GM23248 (cell line): ENCODE data around the gene MYH6.

Experiments
- EZH2 ChIP-seq: fragments of 200-600 bp; sonication (generic); IDR thresholded peaks from 2 replicates; pipeline ENCODE4 v1.6.1; 2018; ENCODE audit warnings: antibody characterized with exemption, mild to moderate bottlenecking; ENCODE audit not compliant: insufficient read depth, poor library complexity, severe bottlenecking
- EZH2phosphoT487 ChIP-seq: fragments of 200-600 bp; sonication (generic); IDR thresholded peaks from 2 replicates; pipeline ENCODE4 v1.6.1; 2018; ENCODE audit warnings: antibody characterized with exemption, moderate library complexity, mild to moderate bottlenecking, low read depth; ENCODE audit not compliant: insufficient read depth

DNA sequence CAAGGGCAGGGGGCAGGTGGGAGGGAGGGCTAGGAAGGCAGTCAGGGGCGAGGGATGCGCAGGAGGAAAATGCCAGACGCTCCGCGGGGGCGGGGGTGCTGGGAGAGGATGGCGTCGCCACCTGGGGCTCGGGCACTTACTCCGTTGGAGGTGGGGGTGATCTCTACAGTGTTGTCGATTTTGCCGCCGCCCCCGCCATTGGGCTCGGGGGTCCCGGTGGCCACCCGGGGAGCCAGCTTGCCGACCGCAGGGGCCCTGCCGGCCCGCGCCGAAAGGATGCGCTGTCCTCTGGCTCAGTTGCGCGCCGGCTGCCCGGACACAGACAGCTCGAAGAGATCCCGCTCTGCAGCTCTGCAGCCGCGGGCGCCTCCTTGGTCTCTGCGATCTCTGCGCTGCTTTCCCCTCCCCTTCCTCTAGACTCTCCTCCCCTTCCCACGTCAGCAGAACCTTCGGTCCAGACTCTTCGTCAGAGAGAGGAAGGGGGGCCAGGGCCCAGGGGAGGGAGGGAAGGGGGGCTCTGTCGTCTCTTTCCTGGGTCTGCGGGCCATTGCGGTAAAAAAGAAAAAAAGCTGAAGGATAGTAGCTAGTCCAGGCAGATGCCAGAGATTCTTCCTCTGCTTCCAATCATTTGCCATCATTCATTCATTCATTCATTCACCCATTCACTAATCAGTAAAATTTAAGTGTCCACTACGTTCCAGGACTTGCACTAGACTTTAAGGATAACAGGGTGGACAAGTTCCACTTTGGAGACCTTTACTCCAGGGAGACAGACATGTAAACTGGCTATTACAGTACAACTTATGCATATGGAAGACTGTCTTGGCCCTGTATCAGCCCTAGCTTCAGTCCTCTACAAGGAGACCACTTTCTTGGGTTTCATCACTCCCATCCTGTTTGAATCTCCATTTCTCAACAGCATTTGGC lies 55.3 kb downstream of the MYH6 start, which contains the start of gene SLC22A17:
- TF ChIP-seq EZH2: no peak
- no peak for TF ChIP-seq EZH2phosphoT487
